Liver (tissue), 9 donors: ENCODE results near the gene RNF111. TPM values are rescaled to one million over a fixed set of nuclear protein-coding genes. Genes with fewer than 3 reads are reported as not detected.

Source experiments
- DNase-seq: peaks from one replicate; pipeline ENCODE4 v3.0.0-alpha.2; 2017; ENCODE audit warnings: low spot score
- H3K27ac ChIP-seq, 2 donors: one replicate each; pipeline ENCODE4 v1.7.0; 2013; ENCODE audit warnings: inconsistent platforms in 2 of 2, low read length in 2 of 2, control low read depth in 1 of 2, low read depth in 1 of 2, mild to moderate bottlenecking in 1 of 2
- H3K27me3 ChIP-seq, 4 donors: one replicate each; pipeline versions ENCODE4 v1.6.1 to v1.7.0; 2013; ENCODE audit warnings: low read length in 3 of 4, inconsistent platforms in 1 of 4, mild to moderate bottlenecking in 1 of 4, moderate library complexity in 1 of 4; ENCODE audit not compliant: control insufficient read depth in 4 of 4, insufficient read depth in 4 of 4
- H3K36me3 ChIP-seq, 4 donors: one replicate each; pipeline versions ENCODE4 v1.6.1 to v1.7.0; 2013; ENCODE audit warnings: low read length in 3 of 4, mild to moderate bottlenecking in 3 of 4, low read depth in 1 of 4, moderate library complexity in 1 of 4; ENCODE audit not compliant: control insufficient read depth in 4 of 4, insufficient read depth in 3 of 4
- H3K4me1 ChIP-seq, 4 donors: one replicate each; pipeline versions ENCODE4 v1.6.1 to v1.7.0; 2013; ENCODE audit warnings: low read length in 3 of 4, mild to moderate bottlenecking in 3 of 4, moderate library complexity in 1 of 4; ENCODE audit not compliant: control insufficient read depth in 4 of 4, insufficient read depth in 4 of 4
- H3K4me3 ChIP-seq, 3 donors: one replicate each; pipeline versions ENCODE4 v1.6.1 to v1.7.0; 2013; ENCODE audit warnings: low read length in 3 of 3, control low read depth in 1 of 3, low read depth in 1 of 3, mild to moderate bottlenecking in 1 of 3
- H3K9ac ChIP-seq, 2 donors: one replicate each; pipeline ENCODE4 v1.7.0; 2013; ENCODE audit warnings: low read length in 2 of 2, mild to moderate bottlenecking in 2 of 2, moderate library complexity in 2 of 2, control low read depth in 1 of 2, low read depth in 1 of 2
- H3K9me3 ChIP-seq, 4 donors: one replicate each; pipeline versions ENCODE4 v1.6.1 to v1.7.0; 2013; ENCODE audit warnings: low read length in 3 of 4; ENCODE audit not compliant: control insufficient read depth in 4 of 4
- EGR1 ChIP-seq, 2 donors: IDR thresholded peaks; 2 replicates each; pipeline ENCODE4 v1.6.1; 2016 to 2018; ENCODE audit warnings: antibody characterized with exemption in 2 of 2, low read depth in 2 of 2
- FOXA1 ChIP-seq: IDR thresholded peaks from 2 replicates; pipeline ENCODE4 v1.6.1; 2016; ENCODE audit warnings: antibody characterized with exemption
- FOXA2 ChIP-seq: IDR thresholded peaks from 2 replicates; pipeline ENCODE4 v1.6.1; 2016; ENCODE audit warnings: antibody characterized with exemption
- GABPA ChIP-seq, 2 donors: IDR thresholded peaks in 1 of 2; conservative IDR thresholded peaks in 1 of 2; 2 replicates each; pipeline ENCODE4 v1.6.1; 2016; ENCODE audit warnings: antibody characterized with exemption in 2 of 2, mild to moderate bottlenecking in 1 of 2, moderate library complexity in 1 of 2
- HNF4A ChIP-seq, 2 donors: conservative IDR thresholded peaks; 2 replicates each; pipeline ENCODE4 v1.6.1; 2016; ENCODE audit warnings: antibody characterized with exemption in 2 of 2, mild to moderate bottlenecking in 2 of 2
- HNF4G ChIP-seq: IDR thresholded peaks from 2 replicates; pipeline ENCODE4 v1.6.1; 2016; ENCODE audit warnings: antibody characterized with exemption
- JUND ChIP-seq, 2 donors: IDR thresholded peaks; 2 replicates each; pipeline ENCODE4 v1.6.1; 2016; ENCODE audit warnings: antibody characterized with exemption in 2 of 2
- NR2F2 ChIP-seq: IDR thresholded peaks from 2 replicates; pipeline ENCODE4 v1.6.1; 2016; ENCODE audit warnings: antibody characterized with exemption
- RAD21 ChIP-seq, 2 donors: IDR thresholded peaks; 2 replicates each; pipeline ENCODE4 v1.6.1; 2016; ENCODE audit warnings: antibody characterized with exemption in 2 of 2, mild to moderate bottlenecking in 2 of 2
- RXRA ChIP-seq, 2 donors: IDR thresholded peaks; 2 replicates each; pipeline ENCODE4 v1.6.1; 2017 to 2018; ENCODE audit warnings: antibody characterized with exemption in 2 of 2, mild to moderate bottlenecking in 1 of 2
- SP1 ChIP-seq: IDR thresholded peaks from 2 replicates; pipeline ENCODE4 v1.6.1; 2018; ENCODE audit warnings: antibody characterized with exemption, mild to moderate bottlenecking
- TAF1 ChIP-seq: conservative IDR thresholded peaks from 2 replicates; pipeline ENCODE4 v1.6.1; 2016; ENCODE audit warnings: antibody characterized with exemption, mild to moderate bottlenecking
- YY1 ChIP-seq: IDR thresholded peaks from 2 replicates; pipeline ENCODE4 v1.6.1; 2016; ENCODE audit warnings: antibody characterized with exemption, mild to moderate bottlenecking
- WGBS: extraction: QIAGEN DNeasy Blood & Tissue Kit; methylation state at CpG from one replicate; pipeline ENCODE4 v1.1.7; 2013; 5-methylcytosine and 5-hydroxymethylcytosine counted together
- polyA plus RNA-seq, 2 donors: library from polyadenylated mRNA; stranded (reverse) in 1 of 2; unstranded in 1 of 2; fragments of 200-250 nt in 1 of 2; fragments of >200 nt in 1 of 2; fragmentation: Nextera tagmentation in 1 of 2; extraction: Ambion mirVana in 1 of 2; gene quantifications; one replicate each; pipeline versions ENCODE4 v1.2.1 to v1.2.3, GENCODE V29; 2013 to 2015
- total RNA-seq, 2 donors: library from RNA; depleted of rRNA; stranded (reverse); fragments of >200 nt; gene quantifications; one replicate each; pipeline ENCODE4 v1.2.3, GENCODE V29; 2014
- TF ChIP-seq, protein P1 (sequence below): IDR thresholded peaks from 2 replicates; pipeline ENCODE4 v1.6.1; 2016; ENCODE audit warnings: antibody characterized with exemption
- TF ChIP-seq, protein P2 (sequence below): IDR thresholded peaks from 2 replicates; pipeline ENCODE4 v1.6.1; 2016; ENCODE audit warnings: antibody characterized with exemption, mild to moderate bottlenecking
- TF ChIP-seq, protein P3 (sequence below): IDR thresholded peaks from 2 replicates; pipeline ENCODE4 v1.6.1; 2016; ENCODE audit warnings: antibody characterized with exemption
- TF ChIP-seq, protein P4 (sequence below): fragments of 150-350 bp; IDR thresholded peaks from 2 replicates; pipeline ENCODE4 v1.5.1; 2017; ENCODE audit warnings: improper control_type of control experiment, low read depth, low read length; ENCODE audit not compliant: missing input control
- TF ChIP-seq, protein P5 (sequence below): IDR thresholded peaks from 2 replicates; pipeline ENCODE4 v1.6.1; 2016; ENCODE audit warnings: antibody characterized with exemption
- donor health status: healthy.
- donor health status: healthy.
- donor health status: healthy.
- donor health status: healthy.
- donor health status: healthy.

RNF111 gene
- total RNA-seq = 10 to 100 TPM; 13.6 to 16.9 TPM
- 1 to 10 TPM; 5.1 to 7.1 TPM for polyA plus RNA-seq

DNA sequence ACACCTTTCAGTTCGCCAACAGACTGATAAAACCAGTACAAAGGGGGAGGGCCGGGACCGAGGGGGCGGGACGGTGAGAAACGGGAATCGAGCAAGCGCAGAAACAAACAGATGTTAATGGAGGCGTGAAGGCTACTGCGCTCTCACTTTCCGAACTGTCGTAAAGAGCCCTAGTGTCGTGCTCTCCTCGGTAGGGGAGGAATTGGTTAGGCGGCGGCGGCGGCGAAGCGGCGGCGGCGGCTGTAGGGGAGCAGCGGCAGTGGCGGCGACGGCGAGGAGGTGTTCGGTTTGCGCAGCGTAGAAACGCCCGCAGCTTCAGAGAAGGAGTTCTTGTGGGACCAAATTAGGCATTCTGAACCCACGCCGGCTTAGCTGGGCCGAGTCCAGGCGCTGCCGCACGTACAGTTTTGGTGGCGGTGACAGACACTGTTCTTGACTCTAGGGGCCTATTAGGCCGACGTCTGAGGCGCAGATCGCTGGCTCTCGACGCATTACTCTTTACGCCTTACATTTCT, at the start of gene RNF111:
Gene RNF111, plus strand, starts transcription at position 173 of the 515 bp plus-strand sequence. CDS start 43,160 bp downstream, outside the sequence.
- TF ChIP-seq, protein P1, sequence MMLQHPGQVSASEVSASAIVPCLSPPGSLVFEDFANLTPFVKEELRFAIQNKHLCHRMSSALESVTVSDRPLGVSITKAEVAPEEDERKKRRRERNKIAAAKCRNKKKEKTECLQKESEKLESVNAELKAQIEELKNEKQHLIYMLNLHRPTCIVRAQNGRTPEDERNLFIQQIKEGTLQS = no peak
- TF ChIP-seq JUND (IDR thresholded peaks at IDR 0.05) (no peak), HNF4A (conservative IDR thresholded peaks at IDR 0.05) (no peak), RAD21 (IDR thresholded peaks at IDR 0.05) (peak in 1 of 2 donors; percentile 26), RXRA (IDR thresholded peaks at IDR 0.05) (no peak), HNF4G (no peak), SP1 (peak; percentile 27), EGR1 (IDR thresholded peaks at IDR 0.05; ENCODE audit: low read depth in 2 of 2) (peak in 1 of 2 donors; percentile 13), TAF1 (peak; percentile 38), FOXA1 (no peak), YY1 (peak; percentile 96), GABPA (IDR thresholded peaks at IDR 0.05 in 1 of 2, conservative IDR thresholded peaks at IDR 0.05 in 1 of 2) (no peak), FOXA2 (no peak), NR2F2 (no peak)
- TF ChIP-seq, protein P2, sequence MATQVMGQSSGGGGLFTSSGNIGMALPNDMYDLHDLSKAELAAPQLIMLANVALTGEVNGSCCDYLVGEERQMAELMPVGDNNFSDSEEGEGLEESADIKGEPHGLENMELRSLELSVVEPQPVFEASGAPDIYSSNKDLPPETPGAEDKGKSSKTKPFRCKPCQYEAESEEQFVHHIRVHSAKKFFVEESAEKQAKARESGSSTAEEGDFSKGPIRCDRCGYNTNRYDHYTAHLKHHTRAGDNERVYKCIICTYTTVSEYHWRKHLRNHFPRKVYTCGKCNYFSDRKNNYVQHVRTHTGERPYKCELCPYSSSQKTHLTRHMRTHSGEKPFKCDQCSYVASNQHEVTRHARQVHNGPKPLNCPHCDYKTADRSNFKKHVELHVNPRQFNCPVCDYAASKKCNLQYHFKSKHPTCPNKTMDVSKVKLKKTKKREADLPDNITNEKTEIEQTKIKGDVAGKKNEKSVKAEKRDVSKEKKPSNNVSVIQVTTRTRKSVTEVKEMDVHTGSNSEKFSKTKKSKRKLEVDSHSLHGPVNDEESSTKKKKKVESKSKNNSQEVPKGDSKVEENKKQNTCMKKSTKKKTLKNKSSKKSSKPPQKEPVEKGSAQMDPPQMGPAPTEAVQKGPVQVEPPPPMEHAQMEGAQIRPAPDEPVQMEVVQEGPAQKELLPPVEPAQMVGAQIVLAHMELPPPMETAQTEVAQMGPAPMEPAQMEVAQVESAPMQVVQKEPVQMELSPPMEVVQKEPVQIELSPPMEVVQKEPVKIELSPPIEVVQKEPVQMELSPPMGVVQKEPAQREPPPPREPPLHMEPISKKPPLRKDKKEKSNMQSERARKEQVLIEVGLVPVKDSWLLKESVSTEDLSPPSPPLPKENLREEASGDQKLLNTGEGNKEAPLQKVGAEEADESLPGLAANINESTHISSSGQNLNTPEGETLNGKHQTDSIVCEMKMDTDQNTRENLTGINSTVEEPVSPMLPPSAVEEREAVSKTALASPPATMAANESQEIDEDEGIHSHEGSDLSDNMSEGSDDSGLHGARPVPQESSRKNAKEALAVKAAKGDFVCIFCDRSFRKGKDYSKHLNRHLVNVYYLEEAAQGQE = peak; percentile 60
- TF ChIP-seq, protein P3, sequence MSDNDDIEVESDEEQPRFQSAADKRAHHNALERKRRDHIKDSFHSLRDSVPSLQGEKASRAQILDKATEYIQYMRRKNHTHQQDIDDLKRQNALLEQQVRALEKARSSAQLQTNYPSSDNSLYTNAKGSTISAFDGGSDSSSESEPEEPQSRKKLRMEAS = peak; percentile 24
- TF ChIP-seq, protein P4, sequence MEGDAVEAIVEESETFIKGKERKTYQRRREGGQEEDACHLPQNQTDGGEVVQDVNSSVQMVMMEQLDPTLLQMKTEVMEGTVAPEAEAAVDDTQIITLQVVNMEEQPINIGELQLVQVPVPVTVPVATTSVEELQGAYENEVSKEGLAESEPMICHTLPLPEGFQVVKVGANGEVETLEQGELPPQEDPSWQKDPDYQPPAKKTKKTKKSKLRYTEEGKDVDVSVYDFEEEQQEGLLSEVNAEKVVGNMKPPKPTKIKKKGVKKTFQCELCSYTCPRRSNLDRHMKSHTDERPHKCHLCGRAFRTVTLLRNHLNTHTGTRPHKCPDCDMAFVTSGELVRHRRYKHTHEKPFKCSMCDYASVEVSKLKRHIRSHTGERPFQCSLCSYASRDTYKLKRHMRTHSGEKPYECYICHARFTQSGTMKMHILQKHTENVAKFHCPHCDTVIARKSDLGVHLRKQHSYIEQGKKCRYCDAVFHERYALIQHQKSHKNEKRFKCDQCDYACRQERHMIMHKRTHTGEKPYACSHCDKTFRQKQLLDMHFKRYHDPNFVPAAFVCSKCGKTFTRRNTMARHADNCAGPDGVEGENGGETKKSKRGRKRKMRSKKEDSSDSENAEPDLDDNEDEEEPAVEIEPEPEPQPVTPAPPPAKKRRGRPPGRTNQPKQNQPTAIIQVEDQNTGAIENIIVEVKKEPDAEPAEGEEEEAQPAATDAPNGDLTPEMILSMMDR = no peak
- TF ChIP-seq, protein P5, sequence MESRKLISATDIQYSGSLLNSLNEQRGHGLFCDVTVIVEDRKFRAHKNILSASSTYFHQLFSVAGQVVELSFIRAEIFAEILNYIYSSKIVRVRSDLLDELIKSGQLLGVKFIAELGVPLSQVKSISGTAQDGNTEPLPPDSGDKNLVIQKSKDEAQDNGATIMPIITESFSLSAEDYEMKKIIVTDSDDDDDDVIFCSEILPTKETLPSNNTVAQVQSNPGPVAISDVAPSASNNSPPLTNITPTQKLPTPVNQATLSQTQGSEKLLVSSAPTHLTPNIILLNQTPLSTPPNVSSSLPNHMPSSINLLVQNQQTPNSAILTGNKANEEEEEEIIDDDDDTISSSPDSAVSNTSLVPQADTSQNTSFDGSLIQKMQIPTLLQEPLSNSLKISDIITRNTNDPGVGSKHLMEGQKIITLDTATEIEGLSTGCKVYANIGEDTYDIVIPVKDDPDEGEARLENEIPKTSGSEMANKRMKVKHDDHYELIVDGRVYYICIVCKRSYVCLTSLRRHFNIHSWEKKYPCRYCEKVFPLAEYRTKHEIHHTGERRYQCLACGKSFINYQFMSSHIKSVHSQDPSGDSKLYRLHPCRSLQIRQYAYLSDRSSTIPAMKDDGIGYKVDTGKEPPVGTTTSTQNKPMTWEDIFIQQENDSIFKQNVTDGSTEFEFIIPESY = peak; percentile 19
- no peaks in the 10 kb centered on the region for H3K9me3 ChIP-seq
- H3K27me3 ChIP-seq = no peaks in the 10 kb centered on the region
- peak; percentile 85 for DNase-seq
- under 1% methylated on average over 47 of the region's 47 CpGs for WGBS
- H3K27ac ChIP-seq = peak within 1 kb of the TSS; percentile 99
- H3K4me3 ChIP-seq = peak within 1 kb of the TSS; percentile 85 to 99 (median 98)
- H3K9ac ChIP-seq = peak within 1 kb of the TSS; percentile 81 to 94
- H3K36me3 ChIP-seq = peaks cover 0 to 3% (median 0%) of the 10 kb centered on the region in 4 donors
- H3K4me1 ChIP-seq = peaks cover 2 to 20% (median 12%) of the 10 kb centered on the region in 4 donors
